GM12865 (cell line): Measurements from ENCODE around the gene RPS14.
A peak's percentile ranks its signal among the peaks of the same experiment; 100 is the strongest.

Experiments
- DNase-seq: peaks from one replicate; pipeline ENCODE4 v3.0.0; 2010; ENCODE audit warnings: low read depth
- H3K4me3 ChIP-seq: 2 replicates; pipeline ENCODE4 v1.5.1; 2011; ENCODE audit warnings: mild to moderate bottlenecking, low read depth, low read length, control low read depth
- TF ChIP-seq, protein P1 (sequence below): IDR thresholded peaks from 2 replicates; pipeline ENCODE4 v1.5.1; 2011; ENCODE audit warnings: low read length, control low read depth, low read depth, inconsistent platforms; ENCODE audit not compliant: insufficient read depth; ENCODE audit errors: missing control alignments

Gene RPS14

DNA sequence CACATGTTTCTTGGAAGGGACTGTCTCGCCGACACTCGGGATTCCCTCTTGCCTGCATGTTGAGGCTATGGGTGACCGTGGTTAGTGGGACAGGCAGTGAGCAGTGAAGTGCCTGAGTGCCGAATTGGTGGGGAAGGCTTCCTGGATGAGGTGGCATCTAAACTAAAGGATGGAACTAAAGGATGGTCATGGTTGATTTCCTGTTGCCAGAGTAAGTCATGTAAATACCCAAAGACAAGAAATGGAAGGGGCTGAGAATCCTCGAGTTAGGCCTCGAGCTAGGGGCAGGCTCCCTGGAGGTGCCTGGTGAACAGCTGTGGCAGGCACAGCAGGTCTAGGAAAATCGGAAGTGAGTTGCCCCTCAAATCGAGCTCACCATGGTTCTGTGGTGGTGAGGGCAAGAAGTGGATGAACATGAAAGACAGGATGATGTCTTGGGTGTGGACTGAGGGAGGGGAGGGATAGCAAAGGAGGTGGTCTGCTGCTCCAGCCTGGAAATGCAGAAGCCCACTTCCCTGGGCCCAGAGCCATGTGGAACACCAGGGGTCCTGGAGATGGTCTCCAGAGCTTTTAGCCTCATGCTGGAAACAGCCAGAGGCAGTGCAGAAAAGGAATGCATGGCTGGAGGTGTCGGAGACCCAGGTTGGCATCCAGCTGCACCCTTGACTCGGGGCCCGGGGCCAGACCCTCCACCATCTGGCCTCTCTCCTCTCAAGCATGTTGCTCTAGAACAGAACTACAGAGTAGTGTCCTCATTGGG, 49.0 kb downstream of the RPS14 start:
- peak; percentile 74 for DNase-seq
- TF ChIP-seq, protein P1, sequence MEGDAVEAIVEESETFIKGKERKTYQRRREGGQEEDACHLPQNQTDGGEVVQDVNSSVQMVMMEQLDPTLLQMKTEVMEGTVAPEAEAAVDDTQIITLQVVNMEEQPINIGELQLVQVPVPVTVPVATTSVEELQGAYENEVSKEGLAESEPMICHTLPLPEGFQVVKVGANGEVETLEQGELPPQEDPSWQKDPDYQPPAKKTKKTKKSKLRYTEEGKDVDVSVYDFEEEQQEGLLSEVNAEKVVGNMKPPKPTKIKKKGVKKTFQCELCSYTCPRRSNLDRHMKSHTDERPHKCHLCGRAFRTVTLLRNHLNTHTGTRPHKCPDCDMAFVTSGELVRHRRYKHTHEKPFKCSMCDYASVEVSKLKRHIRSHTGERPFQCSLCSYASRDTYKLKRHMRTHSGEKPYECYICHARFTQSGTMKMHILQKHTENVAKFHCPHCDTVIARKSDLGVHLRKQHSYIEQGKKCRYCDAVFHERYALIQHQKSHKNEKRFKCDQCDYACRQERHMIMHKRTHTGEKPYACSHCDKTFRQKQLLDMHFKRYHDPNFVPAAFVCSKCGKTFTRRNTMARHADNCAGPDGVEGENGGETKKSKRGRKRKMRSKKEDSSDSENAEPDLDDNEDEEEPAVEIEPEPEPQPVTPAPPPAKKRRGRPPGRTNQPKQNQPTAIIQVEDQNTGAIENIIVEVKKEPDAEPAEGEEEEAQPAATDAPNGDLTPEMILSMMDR = no peak
- H3K4me3 ChIP-seq = no peak overlapping the region

DNA sequence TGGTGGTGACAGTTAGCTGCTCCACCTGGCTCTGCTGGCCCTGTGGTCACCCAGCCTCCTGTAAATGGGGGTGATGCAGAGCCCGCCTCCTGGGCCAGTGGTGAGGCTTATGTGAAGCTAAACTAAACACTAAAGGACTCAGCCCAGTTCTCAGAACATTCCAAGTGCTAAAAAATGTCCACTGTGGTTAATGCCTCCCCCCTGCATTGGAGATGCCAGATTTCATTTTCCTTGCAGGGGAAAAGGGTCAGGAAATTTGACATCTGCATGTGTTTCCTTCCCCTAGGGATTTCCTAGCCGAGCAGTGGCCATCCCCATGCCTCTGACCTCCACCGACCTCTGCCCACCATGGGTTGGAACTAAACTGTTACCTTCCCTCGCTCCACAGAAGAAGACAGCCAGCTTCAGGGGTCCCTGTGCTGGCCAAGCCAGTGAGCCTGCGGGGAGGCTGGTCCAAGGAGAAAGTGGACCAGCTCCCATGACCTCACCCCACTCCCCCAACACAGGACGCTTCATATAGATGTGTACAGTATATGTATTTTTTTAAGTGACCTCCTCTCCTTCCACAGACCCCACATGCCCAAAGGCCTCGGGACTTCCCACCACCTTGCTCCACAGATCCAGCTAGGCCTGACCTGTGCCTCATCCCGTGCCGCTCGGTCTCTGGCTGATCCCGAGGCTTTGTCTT, 49.9 kb downstream of the RPS14 start:
- H3K4me3 ChIP-seq = no peak overlapping the region
- TF ChIP-seq, protein P1 = no peak
- DNase-seq = peak; percentile 70

DNA sequence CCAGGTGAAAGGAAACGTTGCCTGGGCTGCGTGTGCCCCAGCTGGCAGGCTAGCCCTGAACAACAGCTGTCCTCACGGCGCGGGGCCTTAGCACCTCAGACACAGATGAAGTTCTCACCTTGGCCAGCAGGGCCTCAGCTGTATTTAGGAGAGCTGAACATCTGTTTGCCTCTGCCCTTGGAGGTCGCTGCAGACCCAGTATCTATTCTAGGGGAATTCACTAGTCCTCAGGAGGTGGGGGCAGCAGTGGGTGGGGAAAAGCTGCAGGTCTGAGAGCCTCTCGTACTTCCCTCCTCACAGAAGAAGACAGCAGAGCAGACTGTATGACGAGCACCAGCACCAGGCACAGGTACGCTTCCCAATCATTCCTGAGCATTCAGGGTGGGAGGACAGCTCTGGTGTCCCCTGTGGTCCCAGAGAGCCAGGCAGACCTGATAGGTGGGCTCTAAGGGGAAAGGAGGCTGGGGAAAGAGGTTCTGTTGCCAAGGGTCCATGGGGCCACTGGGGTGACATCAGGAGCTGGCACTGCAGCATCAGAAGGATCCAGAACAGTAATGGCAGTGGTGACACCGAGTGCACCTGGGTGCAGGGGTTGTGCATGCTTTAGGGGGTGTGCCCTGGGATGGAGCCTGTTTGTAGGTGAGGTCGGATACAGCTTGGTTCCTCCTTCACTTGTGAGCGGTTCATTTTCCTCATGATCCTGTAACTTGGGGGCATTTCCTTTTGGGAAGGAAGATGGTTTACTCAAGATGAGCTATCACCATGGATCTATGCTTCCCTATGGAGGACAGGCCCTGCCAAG, 50.6 kb downstream of the RPS14 start:
- TF ChIP-seq, protein P1 = peak; percentile 77
- peak; percentile 84 for DNase-seq
- no peak overlapping the region for H3K4me3 ChIP-seq

DNA sequence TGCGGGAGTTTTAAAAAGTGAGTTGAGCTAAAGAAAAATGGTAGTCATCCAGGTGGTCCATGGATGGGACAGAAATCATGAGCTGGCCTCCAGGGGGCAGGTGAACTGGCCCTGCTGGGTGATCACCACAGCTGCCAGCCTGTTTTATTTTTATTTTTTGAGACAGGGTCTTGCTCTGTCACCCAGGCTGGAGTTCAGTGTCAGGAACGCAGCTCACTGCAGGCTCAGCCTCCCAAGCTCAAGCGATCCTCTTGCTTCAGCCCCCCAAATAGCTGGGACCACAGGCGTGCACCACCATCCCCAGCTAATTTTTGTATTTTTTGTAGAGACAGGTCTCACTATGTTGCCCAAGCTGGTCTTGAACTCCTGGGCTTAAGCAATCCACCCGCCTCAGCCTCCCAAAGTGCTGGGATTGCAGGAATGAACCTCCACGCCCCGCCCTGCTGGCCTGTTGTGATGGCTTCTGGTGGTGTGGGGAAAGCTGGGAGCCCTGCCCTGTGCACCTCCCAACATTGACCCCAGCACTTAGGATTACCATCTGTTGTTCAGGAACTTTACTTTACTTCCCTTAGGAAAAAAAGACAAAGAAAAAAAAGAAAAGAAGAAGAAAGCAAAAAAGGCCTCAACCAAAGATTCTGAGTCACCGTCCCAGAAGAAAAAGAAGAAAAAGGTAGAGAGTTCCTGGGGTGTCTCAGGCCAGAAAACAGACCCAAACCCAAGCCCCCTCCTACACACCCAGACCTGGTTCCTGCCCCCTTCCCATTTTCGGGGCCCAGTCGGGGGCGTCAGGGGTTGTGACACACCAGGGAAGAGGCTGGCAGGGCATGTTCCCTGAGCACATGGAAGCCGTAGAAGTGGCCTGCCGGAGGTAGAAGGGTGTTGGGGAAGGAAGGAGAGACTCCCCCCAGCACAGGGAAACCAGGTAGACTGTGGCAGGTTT, 51.5 kb downstream of the RPS14 start:
- DNase-seq = no peak
- no peak overlapping the region for H3K4me3 ChIP-seq
- TF ChIP-seq, protein P1 = no peak

DNA sequence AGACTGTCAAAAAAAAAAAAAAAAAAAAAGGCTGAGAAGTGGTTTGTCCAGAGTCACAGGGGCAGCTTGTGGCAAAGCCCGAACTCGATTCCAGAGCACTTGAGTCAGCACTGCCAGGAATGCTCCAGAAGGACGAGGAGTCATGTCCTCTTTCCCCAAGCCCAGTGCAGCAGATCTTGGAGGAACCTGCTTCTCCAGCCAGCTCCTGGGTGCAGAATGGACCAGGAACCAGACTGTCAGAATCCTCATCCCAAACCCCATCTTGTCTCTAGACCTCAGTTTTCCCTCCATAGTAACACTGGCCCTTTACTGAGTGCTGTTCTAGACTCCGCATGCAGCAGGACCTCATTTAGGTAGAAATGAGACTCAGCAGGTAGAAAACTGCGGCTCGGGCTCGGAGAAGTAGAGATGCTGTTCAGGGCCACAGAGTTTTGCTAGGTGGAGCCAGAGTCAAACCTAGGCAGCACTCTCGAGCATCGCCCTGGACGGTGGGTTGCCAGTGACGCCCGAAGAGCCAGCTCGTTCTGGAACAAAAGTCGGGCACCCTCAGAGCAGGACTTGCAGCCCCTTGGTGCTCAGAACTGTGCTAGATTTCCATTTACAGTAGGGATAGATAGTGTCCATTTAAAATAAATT, 52.3 kb downstream of the RPS14 start:
- DNase-seq = no peak
- TF ChIP-seq, protein P1 = no peak

DNA sequence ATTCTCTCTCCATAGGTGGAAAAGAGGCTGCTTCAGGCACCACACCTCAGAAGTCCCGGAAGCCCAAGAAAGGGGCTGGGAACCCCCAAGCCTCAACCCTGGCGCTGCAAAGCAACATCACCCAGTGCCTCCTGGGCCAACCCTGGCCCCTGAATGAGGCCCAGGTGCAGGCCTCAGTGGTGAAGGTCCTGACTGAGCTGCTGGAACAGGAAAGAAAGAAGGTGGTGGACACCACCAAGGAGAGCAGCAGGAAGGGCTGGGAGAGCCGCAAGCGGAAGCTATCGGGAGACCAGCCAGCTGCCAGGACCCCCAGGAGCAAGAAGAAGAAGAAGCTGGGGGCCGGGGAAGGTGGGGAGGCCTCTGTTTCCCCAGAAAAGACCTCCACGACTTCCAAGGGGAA, 53.3 kb downstream of the RPS14 start:
- no peak for DNase-seq
- H3K4me3 ChIP-seq = no peak overlapping the region
- TF ChIP-seq, protein P1 = no peak

More for the DNA sequence above, 52.3 kb downstream of the RPS14 start:
- H3K4me3 ChIP-seq = no peak overlapping the region
